NCI-H2029 (cell line): ENCODE results near the gene AVPR2.

Source experiments
- DNase-seq: peaks from one replicate; lab custom pipeline; 2025; lab: John Stamatoyannopoulos, UW

Gene AVPR2

GRCh38 chrX:153932220-153932915 lies 27.9 kb downstream of the AVPR2 start:
- DNase-seq = no peak

- no peak for DNase-seq
Observed at GRCh38 chrX:153933748-153934147, 29.3 kb downstream of the AVPR2 start.

- no peak for DNase-seq
Observed at GRCh38 chrX:153934148-153934761, 29.8 kb downstream of the AVPR2 start.

GRCh38 chrX:153934762-153935325 lies 30.4 kb downstream of the AVPR2 start, which contains the start of gene NAA10:
Gene NAA10, minus strand, starts transcription at chrX:153935037. Its CDS starts 133 bp downstream, at chrX:153934904.
- peak; percentile 61 for DNase-seq

- DNase-seq = no peak
Observed at GRCh38 chrX:153935326-153935851, 30.9 kb downstream of the AVPR2 start.

- no peak for DNase-seq
Observed at GRCh38 chrX:153937056-153937455, 32.6 kb downstream of the AVPR2 start.

- DNase-seq = no peak
Observed at GRCh38 chrX:153938226-153938786, 33.8 kb downstream of the AVPR2 start.

GRCh38 chrX:153939573-153939972 lies 35.1 kb downstream of the AVPR2 start:
- no peak for DNase-seq

- no peak for DNase-seq
Observed at GRCh38 chrX:153941336-153942252, 37.1 kb downstream of the AVPR2 start.

- no peak for DNase-seq
Observed at GRCh38 chrX:153944140-153944799, 39.8 kb downstream of the AVPR2 start, which contains the start of gene RENBP. Gene RENBP, minus strand, starts transcription at chrX:153944643. Its CDS starts 33 bp downstream, at chrX:153944610.

GRCh38 chrX:153944800-153945150 lies 40.3 kb downstream of the AVPR2 start:
- no peak for DNase-seq

GRCh38 chrX:153945956-153946943 lies 41.8 kb downstream of the AVPR2 start:
- no peak for DNase-seq

- DNase-seq = peak; percentile 57
Observed at GRCh38 chrX:153947009-153947769, 42.7 kb downstream of the AVPR2 start.

- no peak for DNase-seq
Observed at GRCh38 chrX:153948002-153948466, 43.6 kb downstream of the AVPR2 start.

GRCh38 chrX:153948847-153949805 lies 44.7 kb downstream of the AVPR2 start:
- no peak for DNase-seq

GRCh38 chrX:153950127-153950526 lies 45.7 kb downstream of the AVPR2 start:
- no peak for DNase-seq

- no peak for DNase-seq
Observed at GRCh38 chrX:153951683-153952372, 47.4 kb downstream of the AVPR2 start.
